ENCODE data around the gene AHCYL2. TPM values are rescaled to one million over a fixed set of nuclear protein-coding genes. Genes with fewer than 3 reads are reported as not detected.

Gene AHCYL2
- total RNA-seq, 1 donor from 2014 or later: 91.0 TPM

DNA sequence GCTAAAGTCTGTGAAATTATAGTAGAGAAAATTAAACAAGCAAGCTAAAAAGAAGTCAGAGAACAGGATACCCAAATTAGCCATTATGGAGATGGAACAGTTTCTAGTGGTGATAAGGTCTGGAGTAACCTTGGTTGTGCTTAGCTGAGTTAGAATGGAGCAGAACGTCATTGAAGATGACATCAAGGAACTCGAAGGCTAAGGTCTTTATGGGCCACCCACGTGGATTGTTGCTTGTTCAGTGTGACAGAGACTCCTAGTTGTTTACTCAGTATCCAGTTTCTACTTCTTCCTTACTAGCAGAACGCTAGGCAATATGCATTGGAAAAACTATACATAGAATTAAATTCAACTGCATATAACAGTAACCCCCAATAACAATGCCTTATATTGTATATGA, 39.7 kb downstream of the AHCYL2 start:
- intact Hi-C loops (cut with DNase I): no loop called here
- no peak overlapping the region for H3K27ac ChIP-seq
- TF ChIP-seq, protein P1, sequence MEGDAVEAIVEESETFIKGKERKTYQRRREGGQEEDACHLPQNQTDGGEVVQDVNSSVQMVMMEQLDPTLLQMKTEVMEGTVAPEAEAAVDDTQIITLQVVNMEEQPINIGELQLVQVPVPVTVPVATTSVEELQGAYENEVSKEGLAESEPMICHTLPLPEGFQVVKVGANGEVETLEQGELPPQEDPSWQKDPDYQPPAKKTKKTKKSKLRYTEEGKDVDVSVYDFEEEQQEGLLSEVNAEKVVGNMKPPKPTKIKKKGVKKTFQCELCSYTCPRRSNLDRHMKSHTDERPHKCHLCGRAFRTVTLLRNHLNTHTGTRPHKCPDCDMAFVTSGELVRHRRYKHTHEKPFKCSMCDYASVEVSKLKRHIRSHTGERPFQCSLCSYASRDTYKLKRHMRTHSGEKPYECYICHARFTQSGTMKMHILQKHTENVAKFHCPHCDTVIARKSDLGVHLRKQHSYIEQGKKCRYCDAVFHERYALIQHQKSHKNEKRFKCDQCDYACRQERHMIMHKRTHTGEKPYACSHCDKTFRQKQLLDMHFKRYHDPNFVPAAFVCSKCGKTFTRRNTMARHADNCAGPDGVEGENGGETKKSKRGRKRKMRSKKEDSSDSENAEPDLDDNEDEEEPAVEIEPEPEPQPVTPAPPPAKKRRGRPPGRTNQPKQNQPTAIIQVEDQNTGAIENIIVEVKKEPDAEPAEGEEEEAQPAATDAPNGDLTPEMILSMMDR (IDR thresholded peaks at IDR 0.05): no peak

DNA sequence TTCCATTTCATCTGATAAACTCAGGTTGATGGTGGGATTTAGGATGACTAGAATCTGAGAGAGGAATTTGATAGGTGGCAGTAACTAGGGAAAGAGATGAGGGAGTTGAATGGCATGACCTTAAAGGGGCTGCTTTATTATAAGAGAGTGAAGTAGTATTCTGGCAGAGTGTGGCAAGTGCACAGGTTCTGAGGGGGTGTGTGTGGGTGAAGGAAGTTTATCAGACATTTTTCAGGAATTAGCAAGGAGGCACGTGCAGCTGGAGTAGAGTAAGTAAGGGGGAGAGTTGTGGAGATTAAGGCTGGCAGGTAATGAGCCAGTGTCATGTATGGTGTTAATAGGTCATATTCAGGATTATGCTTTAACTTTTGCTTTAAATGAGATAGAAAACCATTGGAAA, 40.5 kb downstream of the AHCYL2 start:
- TF ChIP-seq, protein P1 (IDR thresholded peaks at IDR 0.05): no peak
- Histone ChIP-seq H3K4me3 (no peak overlapping the region), H3K9me3 (no peaks in the 10 kb centered on the region), H3K27me3 (ENCODE audit: low read depth) (no peaks in the 10 kb centered on the region), H3K4me1 (no peaks in the 10 kb centered on the region), H3K36me3 (no peaks in the 10 kb centered on the region), H3K27ac (no peak overlapping the region)
- no peak for ATAC-seq
- intact Hi-C loops (cut with DNase I): no loop called here
- DNase-seq: no peak

More for the DNA sequence above, 39.7 kb downstream of the AHCYL2 start:
- no peak overlapping the region for H3K4me3 ChIP-seq
- H3K27me3 ChIP-seq (ENCODE audit: low read depth): no peaks in the 10 kb centered on the region
- ATAC-seq (no peak), DNase-seq (no peak)
- no peaks in the 10 kb centered on the region for H3K4me1 ChIP-seq
- no peaks in the 10 kb centered on the region for H3K9me3 ChIP-seq
- no peaks in the 10 kb centered on the region for H3K36me3 ChIP-seq

DNA sequence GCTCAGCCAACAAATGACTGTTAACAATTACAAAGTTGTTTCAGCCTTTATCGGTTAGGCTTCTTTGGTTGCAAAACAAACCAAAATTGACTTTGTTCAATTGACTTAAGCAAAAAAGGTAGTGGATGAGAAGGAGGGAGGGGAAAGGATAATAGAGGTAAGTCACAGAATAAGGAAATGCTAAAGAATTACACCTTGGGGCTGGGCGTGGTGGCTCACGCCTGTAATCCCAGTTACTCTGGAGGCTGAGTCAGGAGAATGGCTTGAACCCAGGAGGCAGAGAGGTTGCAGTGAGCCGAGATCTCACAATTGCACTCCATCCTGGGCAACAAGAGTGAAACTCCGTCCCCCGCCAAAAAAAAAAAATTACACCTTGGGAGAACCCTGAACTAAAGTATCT, 41.4 kb downstream of the AHCYL2 start:
- Histone ChIP-seq H3K4me1 (no peaks in the 10 kb centered on the region), H3K9me3 (no peaks in the 10 kb centered on the region), H3K27me3 (ENCODE audit: low read depth) (no peaks in the 10 kb centered on the region), H3K27ac (no peak overlapping the region), H3K4me3 (no peak overlapping the region), H3K36me3 (no peaks in the 10 kb centered on the region)
- TF ChIP-seq, protein P1 (IDR thresholded peaks at IDR 0.05): no peak
- intact Hi-C loops (cut with DNase I): no loop called here
- ATAC-seq (no peak), DNase-seq (no peak)

DNA sequence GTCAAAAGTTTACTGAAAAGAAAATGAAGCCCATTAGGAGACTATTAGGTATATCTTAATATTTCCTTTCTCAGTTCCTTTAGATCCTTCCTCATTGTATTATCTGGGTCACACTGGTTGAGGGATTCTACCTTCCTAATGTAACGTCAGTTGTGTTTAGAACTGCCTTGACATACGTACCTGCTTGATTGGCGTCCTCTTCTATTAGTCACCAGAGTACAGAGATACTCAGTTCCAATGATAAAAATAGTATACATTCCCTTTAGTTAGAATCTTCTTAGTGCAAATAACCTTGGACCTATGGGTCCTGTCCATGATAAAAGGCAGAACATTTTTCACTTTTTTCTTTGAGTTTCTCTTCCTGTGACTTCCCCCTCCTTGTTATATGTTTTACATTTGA, 45.2 kb downstream of the AHCYL2 start:
- Histone ChIP-seq H3K4me1 (no peaks in the 10 kb centered on the region), H3K36me3 (no peaks in the 10 kb centered on the region), H3K27me3 (ENCODE audit: low read depth) (no peaks in the 10 kb centered on the region), H3K27ac (no peak overlapping the region), H3K4me3 (no peak overlapping the region), H3K9me3 (peaks cover 8% of the 10 kb centered on the region)
- DNase-seq: no peak
- intact Hi-C loops (cut with DNase I): no loop called here
- ATAC-seq: no peak
- TF ChIP-seq, protein P1 (IDR thresholded peaks at IDR 0.05): no peak

DNA sequence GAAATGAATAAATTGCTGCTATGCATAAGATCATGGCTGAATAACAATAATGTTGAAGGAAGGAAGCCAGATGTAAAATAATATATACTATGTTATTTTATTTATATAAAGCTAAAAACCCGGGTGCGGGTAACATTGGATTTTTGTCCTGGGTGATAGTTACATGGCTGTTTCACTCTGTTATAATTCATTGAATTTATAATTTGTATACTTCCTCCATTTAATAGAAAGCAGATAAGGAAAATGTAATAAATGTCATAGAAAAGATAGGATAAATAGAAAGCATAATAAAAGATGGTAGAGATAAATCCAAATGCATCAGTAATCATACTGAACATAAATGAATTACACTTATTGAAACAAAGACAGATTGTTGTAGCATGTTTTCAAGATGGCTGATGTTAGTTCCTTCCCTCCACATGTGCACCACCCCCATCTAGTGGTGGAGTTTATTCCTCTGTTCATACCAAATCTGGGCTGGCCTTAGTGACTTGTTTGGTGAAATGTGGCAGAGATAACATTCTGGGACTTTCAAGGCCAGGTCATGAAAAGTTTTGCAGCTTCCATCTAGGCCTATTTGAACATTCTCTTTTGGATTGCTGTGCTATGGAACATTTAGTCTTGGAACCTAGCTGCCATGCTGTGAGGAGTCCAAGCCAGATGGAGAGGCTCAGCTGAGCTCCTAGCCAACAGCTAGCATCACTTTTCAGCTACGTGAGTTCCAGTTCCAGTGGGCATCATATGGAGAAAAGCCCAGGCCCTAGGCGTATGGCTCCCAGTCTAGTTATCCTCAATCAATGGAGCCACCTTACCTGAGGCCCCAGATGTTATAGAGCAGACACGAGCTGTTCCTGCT, 46.9 kb downstream of the AHCYL2 start:
- no peak overlapping the region for H3K27ac ChIP-seq
- H3K36me3 ChIP-seq: no peaks in the 10 kb centered on the region
- no peaks in the 10 kb centered on the region for H3K4me1 ChIP-seq
- DNase-seq: no peak
- peaks cover 8% of the 10 kb centered on the region for H3K9me3 ChIP-seq
- ATAC-seq: peak; percentile 85 to 90
- H3K4me3 ChIP-seq: no peak overlapping the region
- intact Hi-C loops (cut with DNase I): no loop called here
- no peaks in the 10 kb centered on the region for H3K27me3 ChIP-seq (ENCODE audit: low read depth)
- TF ChIP-seq, protein P1 (IDR thresholded peaks at IDR 0.05): peak; percentile 77
